AG09319 (cell line): ENCODE results near the gene SLC28A1.

Experiments
- DNase-seq: peaks from one replicate; pipeline ENCODE4 v3.0.0-alpha.2; 2010; ENCODE audit warnings: low read depth; ENCODE audit errors: extremely low read depth
- CTCF ChIP-seq: IDR thresholded peaks from 2 replicates; pipeline ENCODE4 v1.5.1; 2011; ENCODE audit warnings: low read depth, mild to moderate bottlenecking, inconsistent platforms, low read length, moderate library complexity

The SLC28A1 gene

GRCh38 chr15:84903751-84904150 is 19.3 kb downstream of the SLC28A1 start:
- no peak for DNase-seq
- TF ChIP-seq CTCF = no peak

- DNase-seq = no peak
- no peak for TF ChIP-seq CTCF
Measured at GRCh38 chr15:84904419-84904818, 20.0 kb downstream of the SLC28A1 start.

- DNase-seq = no peak
- no peak for TF ChIP-seq CTCF
Measured at GRCh38 chr15:84905016-84905916, 20.8 kb downstream of the SLC28A1 start.

- no peak for DNase-seq
- TF ChIP-seq CTCF = no peak
Measured at GRCh38 chr15:84907731-84908130, 23.3 kb downstream of the SLC28A1 start.

- TF ChIP-seq CTCF = no peak
- DNase-seq = no peak
Measured at GRCh38 chr15:84908564-84908963, 24.1 kb downstream of the SLC28A1 start.

- no peak for TF ChIP-seq CTCF
- DNase-seq = no peak
Measured at GRCh38 chr15:84909029-84909428, 24.6 kb downstream of the SLC28A1 start.

- DNase-seq = no peak
- TF ChIP-seq CTCF = no peak
Measured at GRCh38 chr15:84909782-84910181, 25.3 kb downstream of the SLC28A1 start.
